GM18526 (cell line): Measurements from ENCODE around the gene CAMTA1.

Experiments used
- POLR2A ChIP-seq: IDR thresholded peaks from 3 replicates; pipeline ENCODE4 v1.6.1; 2011; ENCODE audit not compliant: insufficient read length; ENCODE audit errors: extremely low read depth

The CAMTA1 gene

DNA sequence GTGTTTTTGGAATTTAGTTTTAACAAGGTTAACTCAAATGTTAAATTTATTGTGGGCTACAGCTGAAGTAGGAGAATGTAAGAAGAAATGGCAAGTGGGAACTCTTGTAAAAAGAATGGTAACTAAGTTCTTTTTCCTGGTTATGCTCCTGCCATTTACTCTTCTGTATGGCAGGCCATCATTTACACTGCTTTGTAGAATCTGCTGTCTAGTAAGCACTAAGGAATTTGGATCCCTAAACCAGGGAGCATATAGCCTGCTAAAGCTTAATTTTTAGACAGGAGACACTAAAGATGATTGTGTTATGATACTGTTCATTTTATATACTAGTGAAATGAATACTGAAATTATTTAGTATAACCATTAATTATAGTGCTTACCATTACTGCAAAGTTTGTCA lies 85.3 kb downstream of the CAMTA1 start:
- no peak for TF ChIP-seq POLR2A

DNA sequence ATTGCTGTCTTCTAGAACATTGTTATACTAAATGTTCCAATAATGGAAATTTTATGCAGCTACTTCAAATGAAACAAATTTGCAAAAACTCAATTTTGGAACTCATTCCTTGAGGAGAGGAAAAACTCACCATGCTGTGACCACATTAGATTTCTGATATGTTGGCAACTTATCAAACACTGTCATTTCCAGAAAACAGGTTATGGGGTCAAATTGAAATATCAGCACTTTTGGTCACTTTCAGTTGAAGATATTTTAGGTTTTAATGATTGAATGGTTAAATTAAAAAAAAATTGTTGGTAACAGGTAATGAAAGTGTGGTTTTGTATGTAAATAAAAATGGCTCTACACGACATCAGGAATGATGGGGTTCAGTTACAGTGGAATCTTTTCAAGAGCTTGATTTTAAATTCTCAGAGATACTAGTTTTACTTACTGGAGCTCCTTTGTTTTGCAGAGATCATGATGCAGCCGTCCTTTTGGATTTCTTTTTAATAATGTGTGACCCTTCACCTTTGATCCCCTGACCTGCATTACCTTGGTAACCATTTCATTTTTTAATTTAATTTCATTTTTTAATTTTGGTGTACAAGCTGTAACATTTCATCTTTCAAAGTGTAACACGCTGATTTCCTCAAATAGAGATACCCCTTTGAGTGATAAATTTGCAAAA lies 86.2 kb downstream of the CAMTA1 start:
- TF ChIP-seq POLR2A, result no peak

DNA sequence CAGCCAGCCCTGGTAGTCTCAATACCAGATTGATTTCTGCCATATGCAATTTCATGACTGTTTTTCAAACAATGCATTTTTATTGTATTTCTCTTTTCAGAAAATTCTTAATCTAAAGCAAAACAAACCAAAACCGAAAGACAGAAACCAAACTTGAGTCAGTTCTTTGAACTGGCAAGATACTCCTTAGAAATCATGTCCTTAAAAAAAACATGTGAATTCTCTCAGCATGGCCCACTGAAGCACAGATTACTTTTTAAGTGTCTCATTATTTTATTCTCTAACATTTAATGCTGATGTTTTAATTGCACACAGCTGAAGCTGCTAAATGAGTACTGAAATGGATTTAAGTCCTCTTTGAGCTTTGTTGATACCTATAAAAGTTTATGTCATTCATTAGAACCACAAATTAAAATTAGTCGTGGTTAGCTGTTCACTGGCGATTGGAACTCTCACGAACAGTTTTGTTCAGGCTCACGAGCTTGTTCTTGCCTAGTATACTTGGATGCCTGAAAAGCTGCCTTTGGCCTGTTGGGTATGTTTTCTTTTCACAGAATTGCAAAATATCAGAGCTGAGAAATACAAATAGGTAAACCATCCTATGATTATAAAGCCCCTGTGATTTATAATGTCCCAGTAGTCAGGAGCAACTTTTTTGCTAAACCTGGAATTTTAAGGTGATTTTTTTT lies 87.5 kb downstream of the CAMTA1 start:
- TF ChIP-seq POLR2A, result no peak

DNA sequence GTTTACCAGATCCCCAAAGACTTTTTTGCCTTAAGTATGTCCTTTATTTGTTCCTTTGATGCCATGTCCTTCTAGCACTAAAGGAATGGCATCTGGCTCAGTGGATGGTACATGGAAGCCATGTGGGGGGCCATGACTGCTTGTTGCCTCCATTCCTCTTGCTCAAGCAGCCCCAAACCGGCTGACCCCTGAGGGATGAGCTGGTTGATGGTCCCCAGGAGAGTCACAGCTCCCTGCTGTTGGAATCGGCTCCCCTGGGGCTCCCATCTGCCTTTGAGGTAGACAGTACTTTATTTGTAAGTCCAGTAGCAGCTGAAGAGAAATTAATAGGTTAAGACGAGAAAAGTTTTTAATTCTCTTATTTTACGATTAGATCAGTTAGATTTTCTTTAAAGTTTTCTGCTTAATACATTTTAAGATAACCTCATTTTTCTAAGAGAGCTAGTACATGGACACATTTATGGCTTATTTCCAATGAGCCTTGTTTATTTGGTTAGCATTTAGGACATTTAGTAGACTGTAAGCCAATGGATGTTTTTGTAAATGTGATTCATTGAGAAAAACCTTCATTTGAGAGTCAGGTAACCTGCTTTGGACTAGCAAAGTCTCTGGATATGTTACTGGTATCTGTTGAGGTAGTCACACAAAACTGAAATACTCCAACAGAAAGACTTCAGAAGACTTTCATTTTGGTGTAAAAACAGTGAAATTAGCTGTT lies 88.2 kb downstream of the CAMTA1 start:
- TF ChIP-seq POLR2A, result no peak

DNA sequence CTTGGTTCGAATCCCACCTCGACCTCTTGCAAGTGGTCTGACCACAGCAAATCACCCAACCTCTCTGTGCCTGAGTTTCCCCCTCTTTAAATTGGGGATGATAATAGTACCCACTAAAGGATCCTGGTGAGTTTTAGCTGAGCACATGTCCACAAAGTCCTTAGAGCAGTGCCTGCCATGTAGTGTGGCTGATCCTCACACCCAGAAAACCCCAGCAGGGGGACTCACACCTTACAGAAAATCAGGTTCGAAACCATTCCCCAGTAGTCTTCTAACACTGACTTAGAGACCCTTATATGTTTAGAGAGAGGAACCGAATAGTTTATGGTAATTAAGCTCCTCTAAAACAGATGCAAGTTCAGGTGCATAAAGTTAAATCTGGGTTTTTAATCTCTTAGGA lies 89.0 kb downstream of the CAMTA1 start:
- no peak for TF ChIP-seq POLR2A

DNA sequence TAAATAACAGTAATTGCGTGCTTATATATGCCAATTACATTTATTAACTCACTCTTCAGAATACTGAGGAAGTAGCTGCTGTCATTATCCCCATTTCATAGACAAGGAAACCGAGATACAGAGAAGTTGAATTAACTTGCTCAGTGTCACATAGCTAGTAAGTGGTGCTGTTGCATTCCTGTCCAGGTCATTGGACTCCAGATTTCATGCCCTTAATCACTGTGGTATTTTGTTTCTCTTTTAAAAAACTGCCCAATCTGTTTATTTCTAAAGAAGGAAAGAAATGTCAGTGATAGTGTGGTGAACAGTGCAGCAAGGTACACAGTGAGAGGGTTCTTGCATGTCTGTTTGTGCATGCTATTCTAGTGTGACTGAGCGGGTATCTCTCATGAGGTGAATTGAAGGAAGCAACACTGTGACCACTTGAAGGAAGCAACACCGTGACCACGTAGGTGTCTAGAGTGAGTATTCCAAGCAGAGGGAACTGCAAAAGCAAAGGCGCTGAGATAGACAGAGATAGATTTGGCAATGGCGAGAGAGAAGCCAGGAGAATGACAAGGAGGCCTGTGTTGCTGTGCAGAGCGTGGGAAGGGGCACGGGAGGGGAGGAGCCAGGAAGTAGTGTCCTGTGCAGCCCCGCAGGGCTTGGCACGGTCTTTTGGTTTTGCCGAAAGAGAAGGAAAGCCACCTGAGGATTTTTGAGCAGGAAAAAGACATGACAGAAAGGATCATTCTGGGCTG lies 95.9 kb downstream of the CAMTA1 start:
- TF ChIP-seq POLR2A, result no peak

DNA sequence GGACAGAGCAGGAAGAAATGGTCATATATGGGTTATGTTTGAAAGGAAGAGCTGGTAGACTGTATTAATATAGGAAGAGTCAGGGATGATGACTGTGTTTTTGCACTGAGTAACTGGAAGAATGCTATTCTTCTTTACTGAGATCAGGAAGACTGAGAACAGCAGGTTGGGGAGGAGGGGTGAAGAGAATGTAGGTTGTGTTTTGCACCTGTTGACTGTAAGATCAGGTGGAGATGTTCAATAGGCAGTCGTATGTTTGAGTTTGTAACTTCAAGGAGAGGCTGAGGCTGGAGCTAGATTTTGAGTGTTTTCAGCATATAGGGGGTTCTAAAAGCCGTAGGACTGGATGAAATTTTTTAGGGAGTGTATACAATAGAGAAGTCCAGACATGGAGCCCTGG lies 97.2 kb downstream of the CAMTA1 start:
- no peak for TF ChIP-seq POLR2A

DNA sequence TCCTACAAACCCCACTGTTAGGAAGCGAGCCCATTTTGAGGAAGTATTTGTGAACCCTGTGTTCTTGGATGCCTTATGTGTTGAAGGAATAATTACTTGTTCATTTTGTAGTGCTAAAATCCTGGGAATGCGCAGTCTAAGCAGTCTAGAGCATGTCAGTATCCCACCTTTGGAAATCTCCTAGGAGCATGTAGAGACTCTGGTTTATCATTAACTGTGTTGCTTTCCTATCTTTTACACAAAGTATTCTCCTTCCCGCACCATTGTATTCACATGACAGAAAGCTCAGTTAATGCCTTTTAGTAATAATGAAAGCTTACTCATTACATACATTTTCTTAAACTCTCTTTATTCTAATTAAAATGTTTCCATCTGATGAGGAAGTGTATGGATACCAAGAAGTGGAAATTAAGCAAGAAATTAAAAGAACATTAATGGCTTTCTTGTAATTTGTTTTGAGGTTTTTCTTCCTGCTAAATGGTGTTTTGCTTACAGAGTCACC lies 99.4 kb downstream of the CAMTA1 start:
- TF ChIP-seq POLR2A, result no peak

DNA sequence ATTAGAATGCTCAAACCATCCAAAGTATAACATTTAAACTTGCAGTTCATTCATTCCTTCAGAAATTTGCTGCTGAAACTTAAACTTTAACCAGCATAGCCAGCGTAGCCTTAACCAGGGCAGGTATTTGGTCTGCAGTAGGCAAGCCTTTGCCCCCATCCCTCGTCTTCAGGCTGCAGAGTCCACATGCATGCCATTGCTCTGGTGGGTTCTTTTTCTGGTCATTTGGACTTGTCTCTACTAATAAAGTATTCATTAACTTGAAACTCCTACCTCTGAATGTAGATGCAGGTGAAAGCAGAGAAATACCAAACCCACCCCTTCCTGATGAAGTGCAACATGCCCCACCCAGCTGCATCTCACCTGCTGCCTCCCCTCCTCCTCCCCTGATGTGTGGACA lies 100.2 kb downstream of the CAMTA1 start:
- TF ChIP-seq POLR2A, result no peak

DNA sequence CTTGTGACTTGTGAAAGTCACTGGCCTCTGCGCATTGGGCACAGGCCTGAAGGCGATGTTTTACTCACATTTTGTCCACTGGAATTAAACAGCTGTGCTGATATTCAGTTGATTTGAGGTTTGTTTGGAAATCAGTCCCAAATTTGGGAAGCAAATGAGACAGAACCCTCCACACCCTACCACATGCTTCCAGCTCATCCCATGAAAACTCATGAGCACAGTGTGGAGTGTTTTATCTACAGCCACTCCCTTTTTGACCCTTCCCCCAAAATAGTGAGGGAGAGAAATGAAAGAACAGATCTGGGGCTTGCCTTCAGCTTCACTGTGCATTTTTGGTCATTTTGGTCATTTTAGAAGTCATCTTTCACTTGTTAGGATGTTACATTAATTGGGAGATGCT lies 101.3 kb downstream of the CAMTA1 start:
- TF ChIP-seq POLR2A, result no peak

DNA sequence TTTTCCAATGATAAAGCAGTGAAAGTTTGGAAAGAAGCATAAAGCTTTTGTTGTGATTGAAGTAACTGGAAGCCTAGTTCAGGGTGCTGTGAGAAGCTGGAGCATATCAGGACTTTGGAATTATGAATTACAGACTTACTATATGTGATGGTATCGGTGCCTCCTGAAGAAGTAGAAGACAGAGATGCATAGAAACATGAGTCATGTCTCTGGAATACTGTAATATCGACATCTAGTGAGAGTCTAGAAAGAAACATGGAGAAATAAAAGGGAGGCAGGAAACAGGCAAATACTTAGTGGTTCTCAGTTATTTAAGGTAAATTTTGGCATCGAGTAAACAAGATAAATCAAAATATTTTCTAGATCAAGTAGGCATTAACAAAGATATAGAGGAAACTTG lies 103.0 kb downstream of the CAMTA1 start:
- no peak for TF ChIP-seq POLR2A

DNA sequence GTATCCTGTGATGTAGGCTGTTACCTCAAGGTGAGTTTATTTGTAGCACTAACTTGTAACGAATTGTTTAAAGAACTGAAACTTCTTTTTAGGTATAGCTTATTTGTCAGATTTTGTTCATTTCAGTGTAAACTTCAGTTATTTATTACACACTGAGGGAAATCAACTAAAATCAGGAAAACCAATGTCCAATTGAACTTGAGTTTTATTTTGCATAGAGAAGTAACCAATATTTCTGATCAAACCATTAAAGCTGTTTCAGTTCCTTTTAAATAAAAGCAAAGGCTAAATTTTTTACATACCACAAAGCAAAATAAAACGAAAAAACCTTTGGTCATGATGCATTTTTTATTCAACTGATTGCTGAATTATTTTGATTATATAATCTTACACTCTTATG lies 103.6 kb downstream of the CAMTA1 start:
- TF ChIP-seq POLR2A, result no peak

DNA sequence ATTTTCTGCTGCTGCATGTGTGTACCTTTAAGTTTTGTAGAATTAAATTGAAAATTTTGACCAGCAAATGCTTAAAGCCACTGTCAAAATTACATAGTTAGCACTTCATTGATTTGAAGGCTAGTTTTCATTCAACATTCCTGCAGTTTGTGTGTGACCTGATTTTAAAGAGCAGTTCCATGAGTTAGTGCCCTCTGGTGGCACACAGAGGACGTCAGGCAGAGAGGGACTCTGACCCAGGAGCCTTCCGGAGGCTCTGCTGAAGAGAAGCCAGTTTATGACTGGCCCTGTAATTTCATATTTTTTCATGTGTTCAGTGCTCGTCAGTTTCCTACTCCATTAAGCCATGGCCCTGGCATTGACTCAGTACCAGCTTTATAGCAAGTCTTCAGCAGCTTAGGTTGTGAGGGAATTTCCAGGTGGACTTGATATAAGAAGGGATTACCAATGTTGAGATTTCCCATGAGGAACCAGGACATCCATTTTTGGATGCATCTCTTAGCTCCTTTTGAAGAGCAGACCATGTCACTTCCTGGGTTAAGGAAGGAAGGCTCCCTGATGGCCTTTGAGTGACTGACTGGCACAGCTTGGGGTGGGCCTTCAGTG lies 104.7 kb downstream of the CAMTA1 start:
- no peak for TF ChIP-seq POLR2A

DNA sequence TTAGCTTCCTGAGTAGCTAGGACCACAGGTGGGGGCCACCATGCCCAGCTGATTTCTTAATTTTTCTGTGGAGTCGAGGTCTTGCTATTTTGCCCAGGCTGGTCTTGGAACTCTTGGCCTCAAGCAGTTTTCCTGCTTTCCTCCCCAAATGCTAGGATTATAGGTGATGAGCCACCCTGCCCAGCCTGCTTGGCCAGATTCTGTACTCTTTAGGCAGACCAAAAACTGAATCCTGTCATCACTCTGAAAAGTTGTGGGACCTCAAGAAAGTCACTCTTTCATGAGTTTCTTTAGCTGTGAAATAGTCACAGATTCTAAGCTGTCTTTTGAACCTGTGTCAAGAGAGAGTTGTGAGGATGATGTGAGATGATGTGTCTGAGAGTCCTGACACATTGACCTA lies 105.4 kb downstream of the CAMTA1 start:
- no peak for TF ChIP-seq POLR2A

DNA sequence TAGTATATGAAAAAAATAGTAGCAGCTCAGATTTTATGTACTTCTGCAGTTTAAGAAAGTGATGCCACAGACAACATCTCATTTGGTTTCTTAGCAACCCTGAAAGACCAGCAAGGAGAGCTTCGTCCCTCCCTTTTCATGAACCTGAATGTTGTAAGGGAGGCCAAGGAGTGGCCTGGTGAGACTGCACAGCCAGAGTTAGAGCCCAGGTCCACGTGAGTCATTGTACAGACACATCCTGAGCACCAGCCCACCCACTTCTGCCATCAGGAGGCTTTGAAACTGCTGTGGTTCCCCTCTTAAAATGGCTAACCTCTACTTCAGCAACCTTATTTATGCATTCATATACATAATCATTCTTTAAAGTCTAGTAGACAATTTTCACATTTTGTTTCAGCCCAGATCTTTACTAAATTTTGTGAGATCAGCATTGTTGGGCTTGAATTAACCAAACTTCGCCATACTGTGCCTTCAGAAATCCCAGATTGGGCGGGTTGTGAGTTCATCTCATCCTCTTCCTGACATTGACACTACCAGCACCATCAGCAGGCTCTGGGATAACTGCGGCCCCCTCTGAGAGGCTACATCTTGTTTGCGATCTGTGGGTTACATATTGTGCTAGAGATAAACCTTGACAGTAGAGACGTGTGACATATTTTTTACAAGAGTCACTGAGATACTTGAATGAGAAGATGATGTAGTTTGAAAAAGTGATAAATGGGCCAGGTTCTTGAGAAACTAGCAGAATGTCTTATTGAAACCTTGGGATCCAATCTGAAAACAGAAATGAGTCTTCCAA lies 106.7 kb downstream of the CAMTA1 start:
- TF ChIP-seq POLR2A, result no peak

DNA sequence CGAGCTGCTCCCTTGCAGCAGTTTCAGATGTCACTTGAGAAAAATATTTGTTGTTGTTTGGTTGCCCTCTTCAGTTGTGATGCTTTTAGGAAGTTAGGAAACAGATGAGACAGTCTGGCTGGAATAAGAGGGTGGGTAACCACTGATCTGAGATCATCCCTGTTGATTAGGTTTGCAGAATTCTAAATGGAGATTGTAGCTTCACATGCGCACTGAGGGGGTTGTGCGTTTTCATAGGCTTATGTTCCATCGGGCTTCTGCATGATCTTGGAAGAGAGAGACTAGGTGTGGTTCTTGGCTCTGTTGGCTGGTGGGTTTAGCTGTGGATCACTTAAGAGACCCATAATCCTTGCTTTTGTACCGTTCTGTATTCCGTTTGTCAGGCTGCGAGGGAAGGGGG lies 108.1 kb downstream of the CAMTA1 start:
- TF ChIP-seq POLR2A, result no peak
